ENCODE measurements around the gene NT5M.
A peak's percentile ranks its signal among the peaks of the same experiment; 100 is the strongest.
"Not testable (repeated sequence)": the region's sequence is repeated elsewhere in the genome, so short reads cannot be mapped to it uniquely, and the experiment has no call there.

NT5M gene

DNA sequence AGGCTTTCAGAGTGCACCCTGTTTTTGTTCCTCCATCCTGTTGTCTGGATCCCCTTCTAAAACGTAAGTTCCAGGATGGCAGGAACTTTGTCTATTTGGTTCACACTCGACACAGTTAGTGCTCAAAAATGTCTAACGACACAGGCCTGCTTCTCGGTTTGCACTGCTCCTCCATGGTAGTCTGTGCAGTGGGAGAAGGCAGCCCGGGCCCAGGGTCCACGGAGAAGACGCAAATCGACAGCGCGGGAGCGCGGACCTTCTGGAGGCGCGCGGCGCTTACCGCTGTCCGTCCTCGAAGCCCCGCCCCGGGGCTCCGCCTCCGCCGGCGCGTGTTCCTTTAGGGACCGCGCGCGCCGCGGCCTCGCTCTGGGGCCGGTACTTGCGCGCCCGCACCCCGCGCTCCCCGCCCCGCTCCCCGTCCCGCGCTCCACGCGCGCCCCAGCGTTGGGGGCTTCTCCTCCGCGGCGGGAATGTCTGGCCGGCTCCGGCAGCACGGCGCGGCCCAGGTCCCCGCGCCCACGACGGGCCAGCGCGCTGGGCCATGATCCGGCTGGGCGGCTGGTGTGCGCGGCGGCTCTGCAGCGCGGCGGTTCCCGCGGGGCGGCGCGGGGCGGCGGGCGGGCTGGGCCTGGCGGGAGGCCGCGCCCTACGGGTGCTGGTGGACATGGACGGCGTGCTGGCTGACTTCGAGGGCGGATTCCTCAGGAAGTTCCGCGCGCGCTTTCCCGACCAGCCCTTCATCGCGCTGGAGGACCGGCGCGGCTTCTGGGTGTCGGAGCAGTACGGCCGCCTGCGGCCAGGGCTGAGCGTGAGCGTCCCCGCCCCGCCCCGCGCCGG is at the start of gene NT5M:
TSS of gene NT5M (plus strand) at position 364 of the 837 bp plus-strand sequence. CDS start at position 542, 178 bp downstream.
- DNase-seq = peak; percentile 35

GRCh38 chr17:17253406-17253805 is 49.8 kb upstream of the NT5M start:
- no peak for DNase-seq

DNA sequence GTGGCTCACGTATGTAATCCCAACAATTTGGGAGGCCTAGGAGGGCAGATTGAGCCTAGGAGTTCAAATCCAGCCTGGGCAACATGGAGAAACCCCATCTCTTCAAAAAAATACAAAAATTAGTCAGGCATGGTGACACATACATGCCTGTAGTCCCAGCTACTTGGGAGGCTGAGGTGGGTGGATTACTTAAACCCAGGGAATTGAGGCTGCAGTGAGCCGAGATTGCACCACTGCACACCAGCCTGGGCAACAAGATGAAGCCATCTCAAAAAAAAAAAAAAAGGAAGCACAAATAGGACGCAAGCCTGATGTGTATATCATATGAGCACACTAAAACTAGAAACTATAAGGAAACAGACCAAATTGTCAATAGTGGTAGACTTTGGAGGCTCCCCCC is 49.1 kb upstream of the NT5M start:
- DNase-seq = no peak

GRCh38 chr17:17255689-17256088 is 47.5 kb upstream of the NT5M start:
- DNase-seq = not testable (repeated sequence)

DNA sequence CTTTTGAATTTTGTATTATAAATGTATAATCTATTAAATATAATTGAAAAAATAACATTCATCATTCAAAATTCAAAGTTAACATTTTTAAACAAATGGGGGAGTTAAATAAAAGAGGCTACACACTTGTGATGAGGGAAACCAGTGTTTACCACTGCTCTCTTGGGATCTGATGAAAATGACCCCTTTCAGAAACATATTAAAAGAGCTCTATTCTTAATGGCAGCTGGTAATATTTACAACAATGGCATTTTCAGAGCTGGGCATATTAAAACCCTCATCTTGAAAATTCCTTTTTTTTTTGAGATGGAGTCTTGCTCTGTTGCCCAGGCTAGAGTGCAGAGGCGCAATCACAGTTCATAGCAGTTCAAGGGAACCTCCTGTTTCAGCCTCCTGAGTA is 46.9 kb upstream of the NT5M start:
- no peak for DNase-seq

DNA sequence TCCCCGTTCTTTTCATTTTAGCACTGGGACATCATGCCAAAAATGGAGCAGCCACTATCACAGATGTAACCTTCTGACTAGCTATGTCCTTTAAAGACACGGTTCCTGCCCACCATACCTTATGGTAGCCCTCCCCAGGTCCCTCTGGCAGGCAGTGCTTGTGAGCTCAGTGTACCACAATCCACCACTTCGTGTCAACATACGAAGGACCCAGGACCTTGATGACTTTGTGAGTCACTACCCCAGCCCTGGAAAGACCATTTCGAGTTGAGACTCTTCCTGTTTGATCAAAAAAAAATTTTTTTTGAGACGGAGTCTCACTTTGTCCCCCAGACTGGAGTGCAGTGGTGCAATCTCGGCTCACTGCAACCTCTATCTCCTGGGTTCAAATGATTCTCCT is 45.2 kb upstream of the NT5M start:
- no peak for DNase-seq

- DNase-seq = no peak
These were observed 44.2 kb upstream of the NT5M start for GRCh38 chr17:17258998-17259397.

DNA sequence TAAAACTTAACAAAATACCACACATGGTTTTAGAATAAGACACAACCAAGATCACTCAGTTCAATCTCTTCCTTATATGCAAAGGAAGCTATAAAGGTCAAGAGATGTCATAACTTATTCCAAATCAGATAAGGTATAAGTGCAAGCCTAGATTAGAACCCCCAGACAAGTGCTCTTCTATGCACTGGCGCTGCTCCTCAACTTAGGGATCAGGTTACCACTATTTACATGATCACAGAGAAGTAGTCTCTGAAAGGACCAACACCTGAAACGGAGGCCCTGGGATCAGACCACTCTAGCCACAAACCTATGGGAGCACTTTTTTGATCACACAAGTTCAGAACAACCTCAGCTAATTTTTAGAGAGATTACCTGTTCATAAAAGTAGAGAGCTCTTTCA is 38.7 kb upstream of the NT5M start:
- DNase-seq = no peak

- DNase-seq = no peak
These were observed 33.0 kb upstream of the NT5M start for GRCh38 chr17:17269926-17270773.

DNA sequence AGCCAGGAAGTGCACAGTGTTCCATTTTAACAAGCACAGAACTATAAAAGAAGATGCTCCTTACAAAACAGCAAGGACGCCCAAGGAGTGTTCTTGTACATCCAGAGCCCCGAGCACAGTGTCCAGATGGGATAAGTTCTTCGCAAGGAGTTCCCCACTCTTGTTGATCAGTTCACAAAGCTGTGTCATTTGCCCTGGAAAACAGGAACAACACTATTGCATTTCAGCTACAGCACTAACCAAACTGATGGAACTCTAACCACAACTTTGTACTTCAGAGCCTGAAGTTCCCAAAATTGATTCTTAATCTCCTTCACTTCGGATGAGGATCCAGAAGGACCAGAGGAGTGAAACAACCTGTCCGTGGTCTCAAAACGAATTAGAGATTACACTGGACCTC is 27.2 kb upstream of the NT5M start:
- DNase-seq = no peak

DNA sequence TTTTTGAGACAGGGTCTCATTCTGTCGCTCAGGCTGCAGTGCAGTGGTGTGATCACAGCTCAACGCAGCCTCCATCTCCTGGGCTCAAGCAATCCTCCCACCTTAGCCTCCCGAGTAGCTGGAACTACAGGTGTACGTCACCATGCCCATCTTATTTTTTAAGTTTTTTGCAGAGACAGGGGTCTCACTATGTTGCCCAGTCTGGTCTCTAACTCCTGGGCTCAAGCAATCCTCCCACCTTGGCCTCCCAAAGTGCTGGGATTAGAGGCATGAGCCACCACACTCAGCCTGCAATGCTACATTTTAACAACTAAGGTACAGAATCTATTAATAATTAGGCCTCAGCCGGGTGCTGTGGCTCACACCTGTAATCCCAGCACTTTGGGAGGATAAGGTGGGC is 25.7 kb upstream of the NT5M start:
- DNase-seq = not testable (repeated sequence)

DNA sequence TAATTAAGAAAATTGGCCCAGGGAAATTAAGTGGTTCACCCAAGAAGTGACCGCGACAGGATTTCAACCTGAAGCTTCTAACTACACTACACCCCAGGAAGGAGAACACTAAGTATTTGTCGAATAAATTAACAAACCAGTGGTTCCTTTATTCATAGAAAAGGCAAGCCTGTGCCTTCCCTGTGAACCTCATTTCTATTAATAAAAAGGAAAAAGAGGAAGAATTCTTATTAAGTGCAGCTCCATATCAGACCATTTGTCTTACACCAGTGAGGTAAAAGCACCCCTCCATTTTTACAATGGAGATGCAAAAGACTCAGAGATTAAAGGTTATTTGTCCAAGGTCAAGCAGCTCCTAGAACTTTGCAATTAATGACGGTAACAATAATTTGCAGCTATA is 23.9 kb upstream of the NT5M start:
- no peak for DNase-seq

GRCh38 chr17:17280613-17281549 is 22.3 kb upstream of the NT5M start, which contains the start of gene COPS3:
TSS of gene COPS3 (minus strand) at chr17:17281246. CDS start at chr17:17281186, 60 bp downstream.
- peak; percentile 81 for DNase-seq

GRCh38 chr17:17285951-17286350 is 17.2 kb upstream of the NT5M start:
- no peak for DNase-seq

- no peak for DNase-seq
These were observed 14.1 kb upstream of the NT5M start for GRCh38 chr17:17289086-17289485.

DNA sequence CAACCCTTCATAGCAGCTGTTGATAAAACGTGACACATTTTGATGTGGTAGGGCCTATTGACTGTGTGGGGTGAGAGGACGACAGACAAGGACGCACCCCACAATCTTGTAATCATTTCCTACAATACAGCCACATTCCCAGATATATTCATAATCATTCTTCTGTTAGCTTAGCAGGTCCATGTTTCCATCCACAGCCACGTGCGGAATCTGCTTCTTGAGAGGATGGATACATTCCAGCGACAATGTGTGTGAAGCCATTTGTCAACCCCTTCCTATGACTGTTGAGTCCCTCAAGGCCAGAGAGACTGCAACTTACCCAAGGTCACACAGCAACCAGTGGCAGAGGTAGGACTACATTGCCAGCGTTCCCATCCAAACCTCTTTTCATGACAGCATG is 13.5 kb upstream of the NT5M start:
- DNase-seq = no peak

- no peak for DNase-seq
These were observed 8.0 kb upstream of the NT5M start for GRCh38 chr17:17295141-17295540.

DNA sequence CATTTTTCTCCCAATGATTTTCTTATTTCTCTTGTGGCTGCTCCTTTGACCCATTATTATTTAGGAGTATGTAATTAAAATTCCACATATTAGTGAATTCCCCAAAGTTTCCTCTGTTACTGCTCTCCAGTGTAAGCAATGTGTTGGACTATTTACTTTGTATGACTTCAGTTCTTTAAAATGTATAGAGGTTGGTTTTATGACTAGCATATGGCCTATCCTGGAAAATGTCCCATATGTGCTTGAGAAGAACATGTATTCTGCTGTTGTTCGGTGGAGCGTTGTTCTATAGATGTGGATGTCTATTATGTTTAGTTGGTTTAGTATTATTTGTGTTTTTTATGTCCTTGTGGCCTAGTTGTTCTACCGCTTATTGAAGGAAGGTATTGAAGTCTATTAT is 6.0 kb upstream of the NT5M start:
- DNase-seq = no peak

GRCh38 chr17:17298108-17298507 is 5.1 kb upstream of the NT5M start:
- DNase-seq = no peak

DNA sequence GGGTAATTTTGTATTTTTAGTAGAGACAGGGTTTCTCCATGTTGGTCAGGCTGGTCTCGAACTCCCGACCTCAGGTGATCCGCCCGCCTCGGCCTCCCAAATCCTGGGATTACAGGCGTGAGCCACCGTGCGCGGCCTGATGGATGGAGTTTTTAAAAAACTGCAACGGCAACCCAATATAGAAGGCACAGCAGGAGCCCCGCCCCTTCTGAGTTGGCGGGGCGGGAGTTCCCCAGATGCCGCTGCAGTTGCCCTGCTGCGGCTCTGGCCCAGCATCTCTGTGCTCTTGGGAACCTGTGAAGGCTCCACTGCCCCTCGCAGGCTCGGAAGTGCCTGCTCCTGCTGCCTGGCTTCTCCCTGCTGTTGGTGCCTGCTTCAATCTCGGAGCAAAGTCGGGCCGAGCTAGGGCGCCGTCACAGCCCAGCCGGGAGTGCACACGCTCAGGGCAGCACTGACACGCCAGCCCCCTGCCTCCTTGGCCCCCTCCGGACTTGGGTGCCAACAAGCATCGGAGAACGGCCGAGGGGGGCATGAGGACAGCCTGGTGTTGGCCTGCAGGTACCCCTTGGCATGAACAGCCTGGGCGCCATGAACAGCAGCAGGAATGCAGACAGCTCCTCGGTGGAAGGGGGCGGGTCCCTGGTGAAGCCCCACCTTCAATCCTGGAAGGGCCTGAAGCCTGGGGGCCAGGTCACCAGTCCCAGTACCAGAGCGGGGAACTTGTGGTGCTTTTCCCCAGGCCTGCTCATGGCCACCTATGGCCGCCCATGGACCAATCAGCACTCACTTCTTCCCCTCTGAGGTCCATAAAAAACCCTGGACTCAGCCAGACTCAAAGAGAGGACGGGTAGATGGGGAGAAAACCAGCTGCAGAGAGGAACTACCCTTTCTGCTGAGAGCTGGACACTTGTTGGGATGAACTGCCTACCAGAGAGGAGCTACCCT is 2.3 kb upstream of the NT5M start:
- DNase-seq = no peak

DNA sequence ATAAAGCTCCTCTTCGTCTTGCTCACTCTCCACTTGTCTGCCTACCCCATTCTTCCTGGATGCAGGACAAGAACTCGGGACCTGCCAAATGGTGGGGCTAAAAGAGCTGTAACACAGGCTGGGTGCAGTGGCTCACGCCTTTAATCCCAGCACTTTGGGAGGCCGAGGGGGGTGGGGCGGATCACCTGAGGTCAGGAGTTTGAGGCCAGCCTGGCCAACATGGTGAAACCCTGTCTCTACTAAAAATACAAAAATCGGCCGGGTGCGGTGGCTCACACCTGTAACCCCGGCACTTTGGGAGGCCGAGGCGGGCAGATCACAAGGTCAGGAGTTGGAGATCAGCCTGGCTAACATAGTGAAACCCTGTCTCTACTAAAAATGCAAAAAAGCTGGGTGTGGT is 1.5 kb upstream of the NT5M start:
- DNase-seq = not testable (repeated sequence)
